Measurements from ENCODE around the gene EFEMP2.

The EFEMP2 gene

GRCh38 chr11:65872586-65873317 lies at the start of gene EFEMP2:
Gene EFEMP2, minus strand, starts transcription at chr11:65872800. Its CDS starts 446 bp downstream, at chr11:65872354.
- peak; percentile 68 for DNase-seq (ENCODE audit: low spot score)

GRCh38 chr11:65921876-65922275 lies 49.3 kb upstream of the EFEMP2 start:
- DNase-seq (ENCODE audit: low spot score): no peak

DNA sequence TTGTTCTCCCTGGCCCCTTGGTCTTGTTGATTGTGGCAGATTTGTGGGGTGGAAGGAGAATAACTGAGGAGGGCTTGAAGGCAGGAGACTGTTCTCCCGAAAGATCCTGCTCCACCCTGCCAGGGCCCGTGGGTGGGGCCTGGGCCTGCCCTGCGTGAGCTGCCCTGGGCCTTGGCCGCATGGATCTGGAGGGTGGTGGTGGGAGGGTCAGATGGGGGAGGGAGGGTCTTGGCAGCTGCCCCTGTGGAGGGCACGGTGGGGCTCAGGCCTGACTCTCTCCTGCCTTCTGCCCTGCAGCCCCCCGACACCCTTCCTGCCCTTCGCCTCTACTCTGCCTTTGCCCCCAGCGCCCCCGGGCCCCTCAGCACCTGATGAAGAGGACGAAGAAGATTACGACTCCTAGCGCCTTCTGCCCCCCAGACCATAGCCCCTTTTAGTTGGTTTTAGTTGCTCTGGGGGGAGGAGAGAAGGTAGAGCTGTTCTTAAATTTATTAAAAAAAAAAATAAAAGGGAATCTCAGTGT lies 48.5 kb upstream of the EFEMP2 start:
- DNase-seq (ENCODE audit: low spot score): no peak

DNA sequence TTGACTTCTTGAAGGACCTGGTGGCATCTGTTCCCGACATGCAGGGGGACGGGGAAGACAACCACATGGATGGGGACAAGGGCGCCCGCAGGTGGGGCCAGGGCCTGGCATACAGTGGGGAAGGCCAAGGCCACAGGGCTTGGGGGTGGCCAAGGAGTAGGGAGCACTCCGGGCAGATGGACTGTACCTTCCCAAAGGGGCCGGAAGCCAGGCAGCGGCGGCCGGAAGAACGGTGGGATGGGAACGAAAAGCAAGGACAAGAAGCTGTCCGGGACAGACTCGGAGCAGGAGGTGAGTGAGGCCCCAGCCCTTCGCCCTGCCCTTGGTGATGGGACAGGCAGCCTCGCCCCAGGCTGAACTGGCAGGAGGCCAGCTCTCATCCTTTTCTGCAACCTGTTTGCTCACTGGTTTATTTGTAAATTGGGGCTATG lies 47.8 kb upstream of the EFEMP2 start:
- DNase-seq (ENCODE audit: low spot score): no peak

DNA sequence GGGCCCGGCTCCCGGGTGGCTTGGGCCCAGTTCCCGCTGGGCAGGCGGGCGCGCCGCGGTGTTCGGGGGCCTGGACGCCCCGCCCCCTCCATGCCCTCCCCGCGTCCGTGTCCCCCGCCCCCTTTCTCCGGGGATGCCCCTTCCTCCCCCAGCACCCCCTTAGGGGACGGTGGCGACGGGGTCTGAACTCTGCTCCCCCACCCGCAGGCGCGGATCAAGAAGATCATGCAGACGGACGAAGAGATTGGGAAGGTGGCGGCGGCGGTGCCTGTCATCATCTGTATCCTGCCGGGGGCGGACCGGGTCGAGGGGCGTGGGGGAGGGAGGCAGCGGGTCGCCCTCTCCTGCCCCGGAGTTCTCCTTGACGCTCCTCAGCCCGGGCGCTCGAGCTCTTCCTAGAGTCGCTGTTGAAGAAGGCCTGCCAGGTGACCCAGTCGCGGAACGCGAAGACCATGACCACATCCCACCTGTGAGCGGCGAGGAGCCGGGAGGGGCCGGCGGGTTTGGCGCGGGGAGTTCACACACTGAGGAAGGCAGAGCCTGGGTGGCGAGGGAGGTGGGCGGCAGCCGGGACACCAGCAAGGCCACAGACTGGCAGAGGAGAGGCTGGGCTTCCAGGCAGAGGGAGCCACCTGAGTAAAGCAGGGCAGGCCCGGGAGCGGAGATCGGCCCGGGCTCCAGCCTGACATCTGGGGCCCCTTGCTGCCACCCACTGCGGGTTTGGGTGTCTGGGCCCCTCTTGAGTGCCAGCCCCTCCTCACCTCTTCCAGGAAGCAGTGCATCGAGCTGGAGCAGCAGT lies 47.2 kb upstream of the EFEMP2 start:
- no peak for DNase-seq (ENCODE audit: low spot score)

- peak; percentile 99 for DNase-seq (ENCODE audit: low spot score)
Observed at GRCh38 chr11:65919141-65919572, 46.6 kb upstream of the EFEMP2 start, which contains the start of gene DRAP1. Gene DRAP1, plus strand, starts transcription at chr11:65919426. Its CDS starts 76 bp downstream, at chr11:65919502.

- no peak for DNase-seq (ENCODE audit: low spot score)
Observed at GRCh38 chr11:65918211-65919140, 45.9 kb upstream of the EFEMP2 start, which contains the start of gene C11orf68. Gene C11orf68, minus strand, starts transcription at chr11:65919062. Its CDS starts 31 bp downstream, at chr11:65919031.

DNA sequence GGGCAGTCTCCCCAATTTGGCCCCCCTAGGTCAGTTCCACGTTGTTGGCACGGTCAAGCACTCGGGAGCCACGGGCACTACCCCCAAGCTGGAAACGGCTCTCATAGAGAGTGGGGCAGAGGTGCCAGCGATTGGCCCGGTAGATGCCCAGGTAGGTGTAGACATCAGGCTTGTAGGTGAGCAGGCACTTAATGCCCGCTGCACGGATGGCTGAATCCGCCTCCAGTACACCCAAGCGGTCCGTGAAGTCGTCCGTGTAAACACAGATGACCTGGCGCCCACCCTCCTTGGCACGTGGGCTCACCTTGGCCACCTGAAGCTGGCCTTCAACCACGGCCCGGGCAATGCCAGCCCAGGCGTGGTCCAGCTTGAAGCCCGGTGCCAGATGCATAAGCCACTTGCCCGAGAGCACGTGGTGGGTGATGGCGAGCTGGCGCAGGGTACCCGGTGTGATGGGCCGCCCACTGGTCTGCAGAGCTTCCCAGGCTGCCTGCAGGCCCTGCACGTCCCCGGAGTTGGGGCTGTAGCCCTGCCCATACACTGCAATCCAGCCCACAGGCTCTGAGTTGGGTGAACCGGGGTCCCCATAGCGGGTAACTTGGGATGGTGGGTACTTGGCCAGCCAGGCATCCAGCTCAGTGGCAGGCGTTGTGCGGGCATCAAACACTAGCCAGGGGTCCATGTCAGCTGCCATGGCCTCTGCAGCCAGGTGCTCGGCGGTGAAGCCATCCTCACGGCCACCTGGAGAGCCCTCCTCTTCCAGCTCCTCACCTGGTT lies 45.0 kb upstream of the EFEMP2 start:
- DNase-seq (ENCODE audit: low spot score): no peak

- no peak for DNase-seq (ENCODE audit: low spot score)
Observed at GRCh38 chr11:65917077-65917433, 44.5 kb upstream of the EFEMP2 start.

DNA sequence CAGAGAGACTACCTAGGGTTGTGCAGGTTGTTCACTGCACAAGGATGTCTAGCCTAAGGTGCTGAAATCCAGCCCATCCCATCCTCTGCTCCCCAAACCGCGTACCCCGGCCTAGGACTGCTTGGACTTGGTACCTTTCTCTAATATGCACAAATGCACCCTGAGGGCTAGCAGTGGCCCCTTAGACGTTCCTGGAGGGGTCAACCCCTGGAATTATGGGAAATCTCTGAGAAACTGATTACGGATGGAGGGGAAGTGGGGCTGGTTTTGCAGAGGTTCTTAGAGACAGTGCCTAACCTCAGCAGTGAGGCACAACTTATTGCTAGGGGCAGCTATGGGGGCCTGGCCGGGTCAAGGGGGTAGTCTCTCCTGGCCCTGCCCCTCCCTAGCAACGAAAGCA lies 43.8 kb upstream of the EFEMP2 start:
- DNase-seq (ENCODE audit: low spot score): no peak

GRCh38 chr11:65915821-65916251 lies 43.2 kb upstream of the EFEMP2 start:
- peak; percentile 93 for DNase-seq (ENCODE audit: low spot score)

- DNase-seq (ENCODE audit: low spot score): no peak
Observed at GRCh38 chr11:65915101-65915820, 42.7 kb upstream of the EFEMP2 start.

GRCh38 chr11:65912845-65913244 lies 40.2 kb upstream of the EFEMP2 start:
- DNase-seq (ENCODE audit: low spot score): no peak

GRCh38 chr11:65911682-65912568 lies 39.3 kb upstream of the EFEMP2 start:
- peak; percentile 82 for DNase-seq (ENCODE audit: low spot score)

DNA sequence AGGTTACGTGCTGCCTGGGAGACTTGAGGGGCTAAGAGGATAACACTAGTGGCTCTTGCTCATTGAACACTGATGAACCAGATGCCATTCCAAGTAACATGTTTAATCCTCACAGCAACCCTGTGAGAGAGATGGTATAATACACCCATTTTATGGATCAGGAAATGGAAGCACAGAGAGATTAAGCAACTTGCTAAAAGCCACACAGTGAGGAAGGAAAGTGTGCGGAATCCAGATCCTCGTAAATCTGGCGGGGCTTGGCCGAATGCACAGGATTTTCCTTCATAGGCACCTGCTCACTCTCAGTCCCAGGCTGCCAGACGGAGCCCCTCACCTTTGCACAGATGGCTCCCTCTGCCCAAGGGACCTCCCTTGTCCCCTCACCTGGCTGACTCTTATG lies 35.3 kb upstream of the EFEMP2 start:
- DNase-seq (ENCODE audit: low spot score): no peak

DNA sequence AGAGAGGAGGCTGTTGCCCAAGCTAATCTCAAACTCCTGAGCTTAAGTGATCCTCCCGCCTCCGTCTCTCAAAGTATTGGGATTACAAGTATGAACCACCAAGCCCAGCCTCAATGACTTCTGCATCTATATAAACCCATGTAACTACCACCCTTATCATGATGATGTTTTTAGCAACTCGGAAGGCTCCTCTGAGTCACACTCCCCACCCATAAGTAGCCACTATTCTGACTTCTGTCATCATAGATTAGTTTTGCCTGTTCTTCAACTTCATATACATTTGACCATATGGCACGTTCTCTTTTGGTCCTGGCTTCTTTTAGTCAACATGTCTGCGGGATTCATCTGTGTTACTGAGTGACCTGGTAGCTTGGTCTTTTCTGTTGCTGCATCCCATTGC lies 34.0 kb upstream of the EFEMP2 start:
- no peak for DNase-seq (ENCODE audit: low spot score)

DNA sequence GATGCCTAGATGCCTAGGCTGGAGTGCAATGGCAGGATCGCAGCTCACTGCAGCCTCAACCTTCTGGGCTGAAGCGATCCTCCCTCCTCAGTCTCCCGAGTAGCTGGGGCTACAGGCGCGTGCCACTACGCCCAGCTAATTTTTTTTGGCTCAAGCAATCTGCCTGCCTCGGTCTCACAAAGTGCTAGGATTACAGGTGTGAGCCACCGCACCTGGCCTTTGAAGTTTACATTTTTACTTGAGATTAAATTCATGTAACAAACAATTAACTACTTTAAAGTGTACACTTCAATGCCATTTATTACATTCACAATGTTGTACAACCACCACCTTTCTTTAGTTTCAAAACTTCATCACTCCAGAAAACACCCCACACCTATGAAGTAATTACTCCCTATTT lies 31.1 kb upstream of the EFEMP2 start:
- no peak for DNase-seq (ENCODE audit: low spot score)

DNA sequence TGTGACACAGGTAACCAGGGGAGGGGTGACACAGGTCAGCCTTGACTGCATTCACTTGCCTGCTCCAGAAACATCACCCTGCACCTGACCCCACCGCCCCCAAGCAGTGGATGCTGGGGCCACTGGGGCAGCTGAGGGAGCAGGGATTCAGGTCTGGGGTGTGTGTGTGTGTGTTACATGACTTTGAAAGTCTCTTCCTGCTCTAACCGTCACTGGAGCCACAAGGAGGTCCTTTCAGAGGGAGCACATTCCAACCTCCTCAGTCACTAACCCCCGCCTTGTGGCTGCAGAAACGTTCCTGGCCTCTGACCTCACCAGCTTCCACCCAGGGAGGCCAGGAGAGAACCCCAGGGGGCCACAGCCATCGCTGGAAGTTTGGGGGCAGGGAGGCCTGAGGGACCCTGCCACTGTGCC lies 30.5 kb upstream of the EFEMP2 start:
- DNase-seq (ENCODE audit: low spot score): peak; percentile 85

- DNase-seq (ENCODE audit: low spot score): no peak
Observed at GRCh38 chr11:65900899-65901180, 28.2 kb upstream of the EFEMP2 start.

Data from AG08396 (cell line).